GM21529 (cell line): Measurements from ENCODE around the gene KBTBD13.
"Not testable (repeated sequence)": the region's sequence is repeated elsewhere in the genome, so short reads cannot be mapped to it uniquely, and the experiment has no call there.

Experiments
- ATAC-seq: cut with Tn5 transposase; IDR thresholded peaks from one replicate; pipeline ENCODE4 v1.9.1; 2021; ENCODE audit not compliant: unreplicated experiment

The KBTBD13 gene

DNA sequence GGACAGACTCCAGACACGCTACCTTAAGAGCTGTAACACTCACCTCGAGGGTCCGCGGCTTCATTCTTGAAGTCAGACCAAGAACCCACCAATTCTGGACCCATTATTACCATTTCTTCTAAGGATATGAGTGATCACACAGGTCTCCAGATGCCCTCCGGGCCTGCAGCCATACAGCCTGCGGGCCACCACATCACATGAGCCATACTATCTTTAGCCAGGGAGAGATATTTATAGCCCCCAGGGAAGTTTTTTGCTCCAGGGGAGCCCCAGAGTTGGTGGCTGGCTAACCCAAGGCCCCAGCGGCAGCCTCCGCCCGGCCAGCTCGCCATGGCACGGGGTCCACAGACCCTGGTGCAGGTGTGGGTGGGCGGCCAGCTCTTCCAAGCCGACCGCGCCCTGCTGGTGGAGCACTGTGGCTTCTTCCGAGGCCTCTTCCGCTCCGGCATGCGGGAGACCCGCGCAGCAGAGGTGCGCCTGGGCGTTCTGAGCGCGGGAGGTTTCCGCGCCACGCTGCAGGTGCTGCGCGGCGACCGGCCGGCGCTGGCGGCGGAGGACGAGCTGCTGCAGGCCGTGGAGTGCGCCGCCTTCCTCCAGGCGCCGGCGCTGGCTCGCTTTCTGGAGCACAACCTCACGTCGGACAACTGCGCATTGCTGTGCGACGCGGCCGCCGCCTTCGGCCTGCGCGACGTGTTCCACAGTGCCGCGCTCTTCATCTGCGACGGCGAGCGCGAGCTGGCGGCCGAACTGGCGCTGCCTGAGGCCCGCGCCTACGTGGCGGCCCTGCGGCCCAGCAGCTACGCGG is at the start of gene KBTBD13:
Gene KBTBD13, plus strand, starts transcription at position 261 of the 805 bp plus-strand sequence. Its CDS starts 70 bp downstream, at position 331.
- no peak for ATAC-seq

DNA sequence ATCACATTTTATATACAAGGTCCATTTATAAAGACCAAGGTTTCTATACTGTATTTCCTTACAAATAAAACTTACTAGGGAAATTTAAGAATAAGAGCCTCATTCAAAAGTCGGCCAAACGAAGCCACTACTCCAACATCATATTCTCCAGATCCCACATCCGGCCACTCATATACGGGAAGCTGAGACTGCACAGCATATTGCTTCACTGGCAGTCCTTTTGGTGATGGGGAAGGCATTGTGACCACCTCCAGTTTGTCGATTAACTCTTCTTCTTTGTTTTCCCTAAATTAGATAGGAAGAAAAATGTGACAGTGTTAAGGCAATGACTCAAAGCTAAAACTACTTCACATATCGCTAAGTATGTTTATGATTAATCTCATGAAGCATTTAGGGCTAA is 49.8 kb upstream of the KBTBD13 start:
- no peak for ATAC-seq

DNA sequence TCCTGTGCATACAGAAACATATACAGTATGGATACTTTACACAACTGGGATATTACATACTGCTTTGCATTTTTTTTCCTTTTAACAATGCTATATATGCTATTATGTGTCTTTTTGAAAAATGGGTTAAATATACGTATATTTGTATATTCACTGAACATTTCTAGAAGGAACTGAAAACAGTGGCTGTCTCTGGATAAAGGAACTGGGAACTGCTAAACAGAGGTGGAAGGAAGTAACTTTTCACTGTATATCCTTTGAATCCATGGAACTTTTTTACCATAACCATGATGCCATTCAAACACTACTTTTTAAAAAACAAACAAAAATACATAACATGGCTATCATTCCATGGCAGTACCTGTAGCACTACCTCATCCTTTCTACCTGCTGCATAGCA is 49.0 kb upstream of the KBTBD13 start:
- ATAC-seq = no peak

DNA sequence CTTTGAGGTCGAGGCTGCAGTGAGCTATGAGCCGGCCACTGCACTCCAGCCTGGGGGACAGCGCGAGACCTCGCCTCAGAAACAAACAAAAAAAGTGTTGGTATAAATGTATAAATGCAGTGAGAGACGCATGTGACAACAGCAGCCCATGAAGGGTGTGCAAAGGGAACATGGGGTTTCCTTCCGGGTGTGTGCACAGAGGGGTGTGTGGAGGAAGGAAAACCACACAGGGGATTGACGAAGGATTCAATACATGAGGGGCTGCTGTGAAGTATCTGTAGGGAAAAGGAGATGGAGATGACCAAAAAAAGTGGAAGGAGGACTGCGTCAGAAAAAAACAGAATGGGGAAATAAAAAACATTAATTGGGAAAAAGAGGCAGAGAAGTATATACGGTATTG is 48.2 kb upstream of the KBTBD13 start:
- ATAC-seq = no peak

DNA sequence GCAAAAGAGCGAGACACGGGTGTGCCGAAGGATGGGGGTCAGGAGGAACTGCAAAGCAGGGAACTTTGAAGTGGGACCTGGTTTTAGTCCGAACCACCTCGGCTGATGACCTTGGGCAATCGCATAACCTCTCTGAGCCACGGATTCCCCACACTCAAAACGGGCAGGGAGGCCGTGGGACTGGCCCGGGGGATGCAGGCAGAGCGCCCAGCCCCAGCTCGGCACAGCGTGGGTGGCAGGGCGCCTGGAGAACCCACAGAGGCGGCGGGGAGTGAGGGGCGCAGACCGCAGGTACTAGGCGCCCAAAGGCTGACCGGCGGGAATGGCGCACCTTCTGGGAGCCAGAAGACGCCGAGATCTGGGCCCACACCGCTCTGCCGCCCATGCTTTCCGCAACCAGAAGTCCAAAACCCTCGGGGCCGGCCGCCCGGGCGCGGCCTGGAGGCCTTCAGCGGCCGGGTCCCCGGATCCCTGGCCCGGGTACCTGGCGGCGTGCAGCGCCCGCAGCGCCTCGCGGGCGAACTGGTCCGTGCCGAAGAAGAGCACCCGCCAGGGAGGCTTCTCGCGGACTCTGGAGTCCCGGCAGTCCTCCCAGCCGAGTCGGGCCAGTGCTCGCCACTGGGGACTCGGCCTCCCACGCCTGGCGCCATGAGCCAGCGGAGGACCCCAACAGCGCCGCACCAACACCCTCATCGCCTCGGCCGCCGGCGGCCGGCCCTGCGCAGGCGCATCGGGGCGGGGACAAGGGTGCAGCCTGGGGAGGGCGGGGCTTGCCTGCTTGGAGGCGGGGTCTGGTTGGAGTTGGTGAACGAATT is 47.4 kb upstream of the KBTBD13 start, which contains the start of gene MTFMT:
Gene MTFMT, minus strand, starts transcription at position 719 of the 815 bp plus-strand sequence. Its CDS starts 26 bp downstream, at position 693.
- ATAC-seq = peak; percentile 76

DNA sequence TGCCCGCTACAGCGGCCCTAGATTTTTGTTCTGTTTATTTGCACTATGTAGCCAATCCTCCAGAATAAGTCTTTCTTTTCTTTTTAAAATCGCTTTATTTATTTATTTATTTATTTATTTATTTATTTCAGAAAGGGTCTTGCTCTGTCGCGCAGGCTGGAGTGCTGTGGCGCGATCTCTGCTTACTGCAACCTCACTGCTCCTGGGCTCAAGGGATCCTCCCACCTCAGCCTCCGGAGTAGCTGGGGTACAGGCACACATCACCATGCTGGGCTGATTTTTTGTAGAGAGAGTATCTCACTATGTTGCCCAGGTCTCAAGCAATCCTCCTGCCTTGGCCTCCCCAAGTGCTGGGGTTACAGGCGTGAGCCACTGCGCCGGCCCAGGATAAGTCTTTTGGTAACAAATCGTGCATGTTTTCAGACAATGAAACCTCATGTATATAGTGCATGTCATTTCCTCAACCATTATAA is 46.8 kb upstream of the KBTBD13 start:
- no peak for ATAC-seq

DNA sequence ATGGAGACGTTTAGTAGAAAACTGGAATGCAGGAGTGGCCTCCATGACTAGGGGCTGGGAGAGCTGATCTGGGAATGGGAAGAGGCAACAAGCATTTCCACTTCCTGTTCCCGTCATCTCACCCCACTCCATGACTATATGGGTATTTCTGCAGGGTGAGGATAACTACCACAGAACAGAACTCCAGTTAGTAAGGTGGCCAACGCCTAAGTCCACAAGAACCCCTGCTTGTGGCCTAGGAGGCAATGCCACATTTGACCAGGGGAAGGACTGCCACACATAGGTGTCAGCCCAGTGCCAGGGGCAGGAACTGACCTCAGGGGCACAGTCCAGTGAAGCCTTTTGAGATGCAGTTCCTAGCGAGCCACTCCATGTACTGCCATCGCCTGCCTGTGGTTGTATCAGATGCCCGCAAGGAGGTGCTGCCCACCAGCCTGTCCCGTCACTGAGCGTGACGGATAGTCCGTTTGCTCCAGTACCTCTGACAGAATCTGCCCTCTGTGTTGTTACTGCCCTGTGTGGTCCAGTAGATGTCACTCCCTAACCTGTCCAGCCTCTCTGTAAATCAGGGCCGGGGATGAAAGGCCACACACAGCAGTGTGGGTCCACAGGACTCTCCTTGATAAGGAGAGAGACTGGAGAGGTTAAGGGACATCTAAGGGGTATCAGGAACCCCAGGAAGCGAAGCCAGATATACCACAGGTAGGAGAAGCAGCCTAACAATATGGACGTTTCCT is 43.6 kb upstream of the KBTBD13 start:
- no peak for ATAC-seq

DNA sequence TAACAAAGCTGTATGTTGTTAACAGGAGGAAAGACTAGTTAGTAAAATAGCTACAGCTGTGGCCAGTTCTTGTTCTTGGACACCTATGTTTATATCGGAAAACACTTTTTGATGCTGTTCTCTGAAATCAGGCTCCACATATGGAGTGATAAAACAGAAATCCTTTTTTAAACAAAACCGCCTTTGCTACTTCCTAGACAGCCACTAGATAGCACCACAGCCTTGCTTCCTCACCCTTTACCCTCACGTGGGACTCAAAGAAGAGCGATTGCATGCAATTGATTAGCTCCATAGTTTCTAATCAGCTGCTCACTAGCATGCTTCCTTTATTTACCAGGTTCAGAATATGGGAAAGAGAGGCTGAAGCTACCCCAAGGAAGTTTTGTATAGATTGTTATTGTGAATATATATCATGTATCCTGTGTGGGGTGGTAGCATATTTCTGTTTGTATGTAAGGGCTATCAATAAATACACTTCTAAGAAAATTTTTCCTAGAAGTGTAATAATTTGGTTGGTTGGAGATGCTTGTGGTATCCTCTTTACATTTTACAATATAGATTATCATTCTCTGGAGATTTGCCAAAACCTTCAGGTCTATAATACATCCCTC is 42.8 kb upstream of the KBTBD13 start:
- no peak for ATAC-seq

DNA sequence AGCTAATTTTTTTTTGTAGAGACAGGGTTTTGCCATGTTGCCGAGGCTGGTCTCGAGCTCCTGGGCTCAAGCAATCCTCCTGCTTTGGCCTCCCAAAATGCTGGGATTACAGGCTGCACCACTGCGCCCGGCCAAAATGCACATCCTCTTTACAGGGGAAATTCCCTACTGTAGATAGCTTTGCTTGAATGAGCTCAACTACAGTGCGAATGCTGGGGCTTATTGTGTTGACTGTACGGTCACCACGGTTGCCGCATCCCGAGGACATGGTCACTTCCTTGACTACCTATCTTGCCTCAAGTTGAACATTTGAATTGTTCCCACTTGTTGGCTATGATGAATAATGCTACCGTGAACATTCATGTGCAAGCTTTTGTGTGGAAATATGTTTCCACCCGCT is 41.8 kb upstream of the KBTBD13 start:
- no peak for ATAC-seq

DNA sequence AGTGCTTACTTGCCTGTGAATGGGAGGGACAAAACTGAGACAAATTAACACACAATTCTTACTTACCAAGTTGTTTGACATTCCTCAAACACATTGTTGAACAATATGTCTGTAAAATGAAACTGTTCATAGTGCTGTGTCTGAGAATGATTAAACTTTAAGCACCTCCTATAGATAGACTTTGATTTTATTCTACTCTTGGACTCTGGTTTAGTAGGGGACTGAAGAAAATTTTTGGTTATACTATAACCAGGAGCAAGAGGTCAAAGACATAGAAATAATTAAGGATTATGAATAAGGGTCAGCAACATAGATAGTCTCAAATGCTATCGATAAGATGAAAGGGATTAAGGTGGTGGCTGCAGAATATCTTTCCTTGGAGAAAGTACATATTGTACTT is 39.2 kb upstream of the KBTBD13 start:
- no peak for ATAC-seq

DNA sequence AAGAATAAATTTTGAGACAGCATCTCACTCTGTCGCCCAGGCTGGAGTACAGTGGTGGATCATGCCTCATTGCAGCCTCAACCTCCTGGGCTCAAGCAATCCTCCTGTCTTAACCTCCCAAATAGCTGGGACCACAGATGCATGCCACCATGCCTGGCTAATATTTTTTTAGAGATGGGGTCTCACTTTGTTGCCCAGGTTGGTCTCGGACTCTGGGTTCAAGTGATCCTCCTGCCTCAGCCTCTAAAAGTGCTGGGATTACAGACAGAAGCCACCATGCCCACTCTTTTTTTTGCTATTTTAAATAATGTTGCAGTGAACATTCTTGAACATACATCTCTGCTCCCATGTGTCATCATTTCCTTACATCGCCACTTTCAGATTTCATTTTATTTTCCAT is 38.1 kb upstream of the KBTBD13 start:
- no peak for ATAC-seq

DNA sequence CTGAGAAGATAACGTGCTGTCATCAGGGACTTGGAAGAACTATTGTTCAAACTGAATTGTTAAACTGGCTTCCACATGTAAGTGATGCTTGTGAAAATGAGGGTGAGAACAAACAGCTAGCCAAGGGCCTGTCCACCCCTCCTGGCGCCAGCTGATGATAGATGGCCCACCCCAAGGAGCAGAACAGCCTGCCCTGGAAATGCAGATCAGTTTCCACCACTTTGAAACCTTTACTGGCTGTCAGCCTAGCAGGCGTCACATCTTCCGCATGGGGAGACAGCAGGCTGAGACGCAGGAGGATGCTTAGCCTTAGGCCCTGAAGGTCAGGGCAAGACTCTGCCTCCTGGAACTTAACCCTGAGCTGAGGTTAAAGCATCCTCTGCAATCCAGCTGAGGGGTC is 37.7 kb upstream of the KBTBD13 start:
- no peak for ATAC-seq

DNA sequence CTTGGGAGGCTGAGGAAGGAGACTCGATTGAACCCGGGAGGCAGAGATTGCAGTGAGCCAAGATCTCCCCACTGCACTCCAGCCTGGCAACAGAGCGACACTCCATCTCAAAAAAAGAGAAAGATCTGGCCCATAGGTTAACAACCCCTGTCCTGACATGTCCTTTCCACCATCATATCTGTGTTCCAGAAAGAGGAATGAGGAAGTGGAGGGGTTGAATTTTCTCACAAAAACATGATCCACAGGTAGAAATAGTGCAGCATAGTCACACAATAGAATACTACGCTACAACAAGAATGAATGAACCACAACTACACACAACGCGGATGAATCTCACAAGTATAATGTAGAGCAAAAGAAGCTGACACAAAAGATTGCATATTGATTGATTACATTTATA is 36.1 kb upstream of the KBTBD13 start:
- no peak for ATAC-seq

DNA sequence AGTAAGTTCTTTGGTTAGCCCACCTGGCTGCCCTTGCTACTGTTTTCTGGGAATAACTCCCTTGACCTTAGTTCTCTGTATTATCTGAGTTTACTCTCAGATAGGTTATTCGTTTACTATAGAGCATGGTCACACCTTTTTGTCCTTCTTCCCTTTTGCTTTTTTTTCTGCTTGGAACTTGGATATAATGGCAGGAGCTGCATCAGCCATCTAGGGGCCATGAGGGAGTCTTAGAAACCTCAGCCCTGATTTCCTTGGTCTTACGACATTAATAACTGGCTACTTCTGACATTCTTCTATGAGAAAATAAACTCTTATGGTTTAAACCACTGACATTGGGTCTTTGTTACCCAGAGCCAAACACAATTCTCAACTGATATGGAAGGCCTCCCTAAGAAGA is 34.8 kb upstream of the KBTBD13 start:
- no peak for ATAC-seq

DNA sequence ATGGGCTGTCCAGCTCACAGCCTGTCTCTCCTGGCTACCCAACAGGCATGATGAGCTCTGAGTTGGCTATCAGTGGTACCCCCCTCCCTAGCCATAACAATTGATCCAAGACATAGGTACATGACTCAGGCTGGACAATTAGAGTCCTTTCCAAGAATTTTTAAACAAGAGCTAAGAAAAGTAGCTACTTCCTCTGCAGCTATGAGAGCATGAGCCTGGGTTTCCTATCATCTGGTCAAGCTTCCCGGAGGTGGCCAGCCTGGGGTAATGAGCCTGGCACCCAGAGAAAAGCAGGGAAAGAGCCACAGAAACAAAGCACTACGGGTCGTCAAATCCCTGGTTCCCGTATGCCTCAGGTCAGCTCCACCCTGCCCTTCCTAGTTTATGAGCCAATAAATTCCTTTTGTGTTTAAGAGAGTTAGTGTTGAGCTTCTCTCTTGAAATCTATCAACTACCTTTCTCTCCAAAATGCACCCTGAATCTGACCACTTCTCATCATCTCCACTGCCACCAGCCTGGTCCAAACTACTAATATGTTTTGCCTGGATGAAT is 33.7 kb upstream of the KBTBD13 start:
- no peak for ATAC-seq

DNA sequence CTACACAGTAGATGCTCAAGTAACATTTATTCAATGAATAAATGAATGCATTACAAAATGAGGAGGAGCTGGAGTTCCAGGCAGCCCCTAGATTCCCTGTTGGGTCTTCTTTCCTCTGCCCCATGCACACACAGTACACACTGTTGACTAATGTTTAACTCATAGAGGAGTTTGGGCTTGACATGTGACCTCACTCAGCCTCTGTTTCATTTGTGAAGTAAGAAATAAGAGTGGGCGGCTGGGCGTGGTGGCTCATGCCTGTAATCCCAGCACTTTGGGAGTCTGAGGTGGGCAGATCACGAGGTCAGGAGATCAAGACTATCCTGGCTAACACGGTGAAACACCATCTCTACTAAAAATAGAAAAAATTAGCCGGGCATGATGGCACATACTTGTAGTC is 32.3 kb upstream of the KBTBD13 start:
- ATAC-seq = not testable (repeated sequence)

DNA sequence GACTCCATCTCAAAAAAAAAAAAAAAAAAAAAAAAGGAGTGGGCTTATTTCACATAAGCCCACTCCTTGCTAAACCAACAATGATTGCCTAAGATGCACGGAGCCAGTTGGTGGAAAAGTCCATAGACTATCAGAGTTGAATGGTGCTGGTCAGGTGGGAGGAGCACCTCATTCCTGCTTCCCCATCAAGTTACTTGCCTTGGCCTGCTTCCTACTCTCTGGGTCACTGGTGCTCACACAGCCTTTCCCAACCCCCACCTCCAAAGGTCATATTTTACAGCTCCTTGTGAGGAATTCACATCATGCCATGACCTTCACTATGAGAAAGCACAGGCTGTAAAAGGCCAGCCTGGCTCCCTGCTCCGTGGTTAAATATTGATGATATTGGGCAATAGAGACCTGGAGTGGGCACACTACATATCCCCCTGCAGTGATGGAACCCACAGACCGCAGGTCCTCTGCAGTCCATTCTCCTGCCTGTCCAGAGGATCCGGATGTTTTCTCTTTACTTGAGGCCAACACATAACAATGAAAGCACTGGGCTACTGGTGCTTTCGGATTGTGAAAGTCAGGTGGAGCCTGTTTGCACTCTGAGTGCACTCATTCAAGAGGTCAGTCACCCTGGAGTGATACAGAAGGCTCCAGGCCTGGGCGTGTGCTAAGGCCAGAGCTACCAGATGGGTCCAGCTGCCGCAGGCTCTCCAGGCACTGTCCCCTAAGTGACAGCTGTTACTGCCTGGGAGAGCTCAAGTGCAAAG is 31.6 kb upstream of the KBTBD13 start, which contains the start of gene SLC51B:
Gene SLC51B, plus strand, starts transcription at position 664 of the 758 bp plus-strand sequence. CDS start 4,618 bp downstream, outside the sequence.
- ATAC-seq = no peak

DNA sequence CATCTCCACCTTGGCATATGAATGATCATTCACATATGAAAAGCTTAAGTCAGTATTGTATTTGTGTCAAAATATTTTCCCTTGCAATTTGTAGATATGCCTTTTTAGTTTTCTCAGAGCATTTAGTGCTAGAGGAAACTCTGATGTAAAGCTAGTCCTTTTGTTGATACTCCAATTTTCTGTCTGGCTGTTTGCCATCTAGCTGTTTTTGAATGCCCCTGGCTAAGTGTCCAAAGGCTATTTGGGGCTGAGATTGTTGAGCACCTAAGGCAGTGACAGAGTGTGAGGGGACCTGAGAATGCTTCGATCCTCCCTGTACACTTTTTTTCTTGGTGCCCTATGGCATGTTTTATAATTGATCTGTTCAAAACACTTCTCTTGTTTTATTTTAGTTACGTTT is 28.3 kb upstream of the KBTBD13 start:
- no peak for ATAC-seq

DNA sequence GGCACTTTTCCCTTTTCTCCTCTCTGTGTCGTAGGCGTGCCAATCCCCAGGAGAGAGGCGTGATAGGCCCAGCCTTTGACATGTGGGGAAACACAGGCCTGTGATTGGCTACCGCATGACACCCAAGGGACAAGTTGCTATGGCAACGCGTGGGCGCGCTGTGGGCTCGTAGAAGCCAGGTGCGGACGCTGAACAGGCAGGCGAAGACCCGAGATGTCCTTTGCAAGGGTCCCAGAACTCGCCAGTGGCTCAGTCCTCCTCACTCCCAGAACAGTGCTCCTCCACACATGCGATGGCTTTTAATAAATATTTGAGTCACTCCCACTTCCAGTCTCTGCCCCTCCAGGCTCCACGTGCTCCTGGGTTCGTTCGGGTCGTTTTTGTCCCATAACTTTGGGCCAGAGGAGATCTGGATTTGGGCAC is 27.1 kb upstream of the KBTBD13 start:
- peak; percentile 88 for ATAC-seq

DNA sequence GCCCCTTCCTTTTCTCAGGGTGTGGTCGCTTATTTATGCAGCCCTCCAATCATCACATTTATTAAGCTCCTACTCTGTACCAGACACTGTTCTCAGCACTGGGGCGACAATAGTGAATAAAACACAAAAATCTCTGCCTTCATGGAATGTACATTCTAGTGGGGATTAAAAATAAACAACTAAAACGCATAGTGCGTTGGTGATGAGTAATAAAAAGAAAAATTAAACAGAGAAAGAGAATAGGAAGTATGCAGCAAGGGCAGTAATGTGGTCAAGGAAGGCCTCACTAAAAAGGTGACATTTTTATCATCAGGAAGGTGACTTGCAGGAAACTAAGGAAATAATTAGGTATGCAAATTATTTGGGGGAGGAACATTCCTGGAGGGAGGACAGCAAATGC is 26.3 kb upstream of the KBTBD13 start:
- no peak for ATAC-seq
